Spleen (tissue), 7 donors: ENCODE measurements around the gene BANF2.

Experiments
- POLR2AphosphoS5 ChIP-seq, 3 donors: sonication (generic); formaldehyde crosslinking; IDR thresholded peaks; one replicate each; pipeline ENCODE4 v1.5.1; 2017; ENCODE audit warnings: antibody characterized with exemption in 3 of 3
- TF ChIP-seq, protein P1 (sequence below), 11 experiments: fragments of 200-600 bp in 7 of 11; fragments of 450-650 bp in 4 of 11; sonication (generic) in 4 of 11; IDR thresholded peaks in 8 of 11; conservative IDR thresholded peaks in 3 of 11; 1 replicate in 7 of 11; 2 replicates in 4 of 11; pipeline versions ENCODE4 v1.4.0 to v1.8.0; 2016 to 2021; ENCODE audit warnings: antibody characterized with exemption in 11 of 11, inconsistent platforms in 4 of 11, mild to moderate bottlenecking in 1 of 11
- donor health status: DM: no; HTN: no; CAD: no; lungs with moderate emphysema.
- donor health status: DM: no; HTN: no; CAD: no.
- donor health status: DM: no; HTN: no; CAD: no.

DNA sequence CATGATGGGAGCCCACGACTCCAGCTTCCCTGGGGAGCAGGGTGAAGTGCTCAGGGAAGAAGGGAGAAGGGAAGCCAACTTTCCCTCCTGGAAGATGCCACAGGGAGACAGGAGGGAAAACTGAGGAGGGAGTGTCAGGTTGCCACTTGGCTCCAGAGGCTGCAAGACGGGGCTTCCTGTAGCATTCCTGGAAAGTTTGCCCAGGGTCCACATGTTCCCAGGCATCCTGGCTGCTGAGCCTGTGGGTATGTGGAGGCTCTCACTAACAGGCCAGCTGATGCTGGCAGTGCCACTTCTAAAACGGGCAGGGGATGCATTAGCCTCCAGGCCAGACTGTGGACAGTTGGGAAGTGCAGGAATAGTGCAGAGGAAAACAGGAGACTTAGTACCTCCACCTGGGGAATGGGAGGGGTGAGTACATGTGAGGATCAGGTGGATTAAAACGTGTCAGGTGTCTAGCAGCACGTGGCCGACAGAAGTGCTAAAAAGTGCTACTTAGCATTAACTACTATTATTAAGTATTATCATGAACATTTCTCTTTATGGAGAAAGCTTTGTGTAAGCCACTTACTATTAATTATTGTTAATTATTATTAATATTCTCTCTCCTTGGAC lies 33.2 kb downstream of the BANF2 start:
- TF ChIP-seq, protein P1, sequence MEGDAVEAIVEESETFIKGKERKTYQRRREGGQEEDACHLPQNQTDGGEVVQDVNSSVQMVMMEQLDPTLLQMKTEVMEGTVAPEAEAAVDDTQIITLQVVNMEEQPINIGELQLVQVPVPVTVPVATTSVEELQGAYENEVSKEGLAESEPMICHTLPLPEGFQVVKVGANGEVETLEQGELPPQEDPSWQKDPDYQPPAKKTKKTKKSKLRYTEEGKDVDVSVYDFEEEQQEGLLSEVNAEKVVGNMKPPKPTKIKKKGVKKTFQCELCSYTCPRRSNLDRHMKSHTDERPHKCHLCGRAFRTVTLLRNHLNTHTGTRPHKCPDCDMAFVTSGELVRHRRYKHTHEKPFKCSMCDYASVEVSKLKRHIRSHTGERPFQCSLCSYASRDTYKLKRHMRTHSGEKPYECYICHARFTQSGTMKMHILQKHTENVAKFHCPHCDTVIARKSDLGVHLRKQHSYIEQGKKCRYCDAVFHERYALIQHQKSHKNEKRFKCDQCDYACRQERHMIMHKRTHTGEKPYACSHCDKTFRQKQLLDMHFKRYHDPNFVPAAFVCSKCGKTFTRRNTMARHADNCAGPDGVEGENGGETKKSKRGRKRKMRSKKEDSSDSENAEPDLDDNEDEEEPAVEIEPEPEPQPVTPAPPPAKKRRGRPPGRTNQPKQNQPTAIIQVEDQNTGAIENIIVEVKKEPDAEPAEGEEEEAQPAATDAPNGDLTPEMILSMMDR (IDR thresholded peaks at IDR 0.05 in 8 of 11, conservative IDR thresholded peaks at IDR 0.05 in 3 of 11) = no peak
- no peak for TF ChIP-seq POLR2AphosphoS5 (IDR thresholded peaks at IDR 0.05)
